Mesothelial cell of epicardium (in vitro differentiated cells): ENCODE measurements around the gene ZC2HC1C. TPM values are rescaled to one million over a fixed set of nuclear protein-coding genes. Genes with fewer than 3 reads are reported as not detected.
"Not testable (repeated sequence)": the region's sequence is repeated elsewhere in the genome, so short reads cannot be mapped to it uniquely, and the experiment has no call there.

Source experiments
- DNase-seq, 2 experiments: peaks; one replicate each; pipeline ENCODE4 v3.0.0; 2021; ENCODE audit warnings: low spot score in 2 of 2; ENCODE audit not compliant: unreplicated experiment in 2 of 2
- H3K27ac Mint-ChIP-seq: 2 replicates; pipeline ENCODE4 v1.8.0; 2021; ENCODE audit warnings: mixed read lengths
- H3K27me3 Mint-ChIP-seq: 2 replicates; pipeline ENCODE4 v1.8.0; 2021; ENCODE audit warnings: low read depth, mixed read lengths
- H3K36me3 Mint-ChIP-seq: 2 replicates; pipeline ENCODE4 v1.8.0; 2021; ENCODE audit warnings: mixed read lengths
- H3K4me1 Mint-ChIP-seq: 2 replicates; pipeline ENCODE4 v1.8.0; 2021; ENCODE audit warnings: mixed read lengths
- H3K4me3 Mint-ChIP-seq: 2 replicates; pipeline ENCODE4 v1.8.0; 2021; ENCODE audit warnings: mild to moderate bottlenecking, moderate library complexity, mixed read lengths
- H3K9me3 Mint-ChIP-seq: 2 replicates; pipeline ENCODE4 v1.8.0; 2021; ENCODE audit warnings: mixed read lengths
- CTCF ChIP-seq: fragments of 200-600 bp; sonication (generic); IDR thresholded peaks from one replicate; pipeline ENCODE4 v1.5.0; 2021; ENCODE audit warnings: antibody characterized with exemption; ENCODE audit not compliant: unreplicated experiment
- total RNA-seq: library from RNA; stranded (reverse); gene quantifications from 3 replicates; pipeline ENCODE4 v1.2.1, GENCODE V29; 2021

ZC2HC1C gene
- total RNA-seq, 1 donor from 2014 or later = 2.3 TPM

DNA sequence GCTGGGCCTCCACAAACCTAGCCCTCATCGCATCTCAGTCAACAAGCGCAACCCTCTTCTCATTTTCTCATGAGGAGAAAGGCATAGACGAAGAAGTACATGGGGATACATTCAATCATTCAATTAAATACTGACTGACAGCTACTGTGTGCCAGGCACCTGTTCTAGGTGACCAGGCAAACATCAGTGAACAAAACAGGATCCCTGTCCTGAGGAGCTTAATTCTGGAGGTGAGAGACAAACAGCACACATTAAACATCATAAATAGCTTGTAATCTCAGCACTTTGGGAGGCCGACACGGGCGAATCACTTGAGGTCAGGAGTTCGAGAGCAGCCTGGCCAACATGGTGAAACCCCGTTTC lies 5.3 kb upstream of the ZC2HC1C start:
- peak overlapping the region; percentile 97 for H3K4me3 Mint-ChIP-seq
- peaks cover 7% of the 10 kb centered on the region for H3K9me3 Mint-ChIP-seq
- peak overlapping the region; percentile 87 for H3K27ac Mint-ChIP-seq
- no peaks in the 10 kb centered on the region for H3K27me3 Mint-ChIP-seq
- no peak for TF ChIP-seq CTCF
- peaks cover 13% of the 10 kb centered on the region for H3K36me3 Mint-ChIP-seq
- peaks cover 20% of the 10 kb centered on the region for H3K4me1 Mint-ChIP-seq
- no peak for DNase-seq

- Mint-ChIP-seq H3K4me3 (no peak overlapping the region), H3K36me3 (no peaks in the 10 kb centered on the region), H3K27ac (no peak overlapping the region), H3K4me1 (peaks cover 18% of the 10 kb centered on the region), H3K9me3 (no peaks in the 10 kb centered on the region), H3K27me3 (no peaks in the 10 kb centered on the region)
- DNase-seq = no peak
- no peak for TF ChIP-seq CTCF
These were observed 2.8 kb upstream of the ZC2HC1C start for GRCh38 chr14:75066691-75067090.

DNA sequence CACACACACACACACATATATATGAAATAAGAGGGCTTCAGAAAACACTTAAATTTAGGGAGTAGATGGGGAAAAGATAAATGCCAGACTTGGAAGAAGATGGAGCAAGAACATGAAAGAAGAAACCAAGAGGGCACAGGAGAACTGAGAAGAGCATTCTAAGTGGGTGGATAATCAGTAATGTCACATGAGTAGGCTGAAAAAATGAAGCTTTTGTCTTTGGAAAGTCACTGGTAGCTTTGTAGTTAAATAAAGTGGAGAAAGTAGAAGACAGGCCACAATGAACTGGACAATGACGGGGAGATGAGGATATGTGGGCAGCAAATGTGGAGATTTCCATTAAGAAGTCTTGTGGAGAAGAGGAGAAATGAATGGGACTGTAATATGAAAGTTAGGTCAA lies 2.2 kb upstream of the ZC2HC1C start:
- no peak for DNase-seq
- Mint-ChIP-seq H3K9me3 (no peaks in the 10 kb centered on the region), H3K27me3 (no peaks in the 10 kb centered on the region), H3K36me3 (no peaks in the 10 kb centered on the region), H3K27ac (no peak overlapping the region), H3K4me1 (peaks cover 21% of the 10 kb centered on the region), H3K4me3 (no peak overlapping the region)
- no peak for TF ChIP-seq CTCF

- not testable (repeated sequence) for H3K4me3 Mint-ChIP-seq, H3K36me3 Mint-ChIP-seq, H3K27me3 Mint-ChIP-seq, H3K27ac Mint-ChIP-seq, DNase-seq, H3K9me3 Mint-ChIP-seq
- H3K4me1 Mint-ChIP-seq = peaks cover 20% of the 10 kb centered on the region
These were observed 1.7 kb upstream of the ZC2HC1C start for GRCh38 chr14:75067765-75068164.

DNA sequence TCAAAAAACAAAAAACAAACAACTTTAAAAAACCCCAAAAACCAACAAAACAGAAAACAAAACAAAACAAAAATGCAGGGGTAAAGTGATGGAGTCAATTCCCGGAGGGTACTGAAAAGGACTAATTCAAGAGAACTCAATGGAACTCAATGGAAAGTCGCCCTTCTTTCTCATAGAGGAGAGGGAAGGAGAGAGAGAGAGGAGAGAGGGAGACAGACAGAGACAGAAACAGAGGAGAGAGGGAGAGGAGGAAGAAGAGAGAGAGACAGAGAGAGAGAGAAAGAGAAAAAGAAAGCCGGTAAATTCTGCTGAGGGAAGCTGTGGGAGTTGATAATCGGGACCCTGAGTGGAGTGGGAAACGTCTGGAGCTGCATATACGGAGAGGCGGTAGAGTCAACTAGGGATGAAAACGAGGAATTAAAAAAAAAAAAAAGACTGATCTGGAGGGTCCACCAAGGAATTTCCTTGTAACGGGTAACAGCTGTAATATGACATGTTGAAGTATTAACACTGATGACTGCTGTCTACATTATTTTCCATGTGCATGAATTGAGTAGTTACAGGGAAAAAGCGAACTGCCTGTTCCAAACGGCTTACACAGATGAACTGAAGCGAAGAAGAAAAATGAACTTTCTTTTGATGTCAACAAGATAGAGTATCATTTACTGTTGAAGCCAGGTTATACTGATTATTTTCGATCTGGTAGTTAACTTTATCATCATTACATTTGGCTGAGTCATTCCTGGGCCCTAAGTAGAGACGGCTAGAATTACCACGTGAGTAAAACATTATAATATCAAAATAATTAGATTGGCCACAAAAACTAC lies 934 bp upstream of the ZC2HC1C start:
- no peak for TF ChIP-seq CTCF
- no peak for DNase-seq
- Mint-ChIP-seq H3K4me3 (no peak overlapping the region), H3K27ac (no peak overlapping the region), H3K9me3 (no peaks in the 10 kb centered on the region), H3K27me3 (no peaks in the 10 kb centered on the region), H3K36me3 (no peaks in the 10 kb centered on the region), H3K4me1 (peaks cover 13% of the 10 kb centered on the region)

- DNase-seq = no peak
- peaks cover 5% of the 10 kb centered on the region for H3K4me1 Mint-ChIP-seq
- H3K4me3 Mint-ChIP-seq = no peak overlapping the region
- no peaks in the 10 kb centered on the region for H3K9me3 Mint-ChIP-seq
- no peaks in the 10 kb centered on the region for H3K36me3 Mint-ChIP-seq
- no peaks in the 10 kb centered on the region for H3K27me3 Mint-ChIP-seq
- H3K27ac Mint-ChIP-seq = peak overlapping the region; percentile 99
- no peak for TF ChIP-seq CTCF
These were observed 337 bp downstream of the ZC2HC1C start for GRCh38 chr14:75069811-75070145.
